HepG2 (cell line): ENCODE data around the gene DLX1. TPM values are rescaled to one million over a fixed set of nuclear protein-coding genes. Genes with fewer than 3 reads are reported as not detected.

Source experiments
- ATAC-seq: fragments of 200-7000 bp; cut with Tn5 transposase; 3 replicates; pipeline ENCODE4 v1.9.1; 2020; ENCODE audit warnings: mild to moderate bottlenecking, moderate library complexity
- BruUV-seq: library from RNA; stranded (reverse); fragments of 400-500 nt; replicated peaks from 2 replicates; lab custom pipeline; 2021; lab: Mats Ljungman, UMichigan
- CTCF ChIA-PET: fragments of 300-600 bp; formaldehyde crosslinking; extraction: SDS; loops from one replicate; lab custom pipeline; 2021; ENCODE audit warnings: low total read pairs, inconsistent platforms, low intra/inter-chr PET ratio; lab: Yijun Ruan, JAX
- POLR2A ChIA-PET: fragments of 350-600 bp; sonication (Branson Sonifier 250); formaldehyde crosslinking; loops from one replicate; lab custom pipeline; 2020; ENCODE audit warnings: antibody characterized with exemption, inconsistent platforms; lab: Yijun Ruan, JAX
- DNase-seq: peaks from one replicate; pipeline ENCODE4 v3.0.0-alpha.2; 2015; ENCODE audit warnings: low spot score
- FAIRE-seq: peaks from 3 replicates; lab custom pipeline; 2011; peaks lifted over from hg19 to GRCh38; lab: Jason Lieb, UNC
- H2AFZ ChIP-seq: one replicate; pipeline ENCODE4 v1.6.1; 2011; ENCODE audit warnings: low read length, inconsistent platforms
- H3K27ac ChIP-seq: fragments of 300-600 bp; 3 replicates; pipeline ENCODE4 v1.8.0; 2011; ENCODE audit warnings: mixed run types, mild to moderate bottlenecking, mixed read lengths, low read length, inconsistent platforms; ENCODE audit not compliant: insufficient read depth; ENCODE audit errors: extremely low read length
- H3K27me3 ChIP-seq, 2 experiments: fragments of 200-600 bp in 1 of 2; 2 replicates in 1 of 2; 3 replicates in 1 of 2; pipeline versions ENCODE4 v1.6.0 to v1.8.0; 2011; ENCODE audit warnings: low read length in 2 of 2, mild to moderate bottlenecking in 2 of 2, moderate library complexity in 2 of 2, inconsistent platforms in 1 of 2; ENCODE audit not compliant: insufficient read depth in 2 of 2, control insufficient read depth in 1 of 2
- H3K36me3 ChIP-seq, 2 experiments: fragments of 200-600 bp in 1 of 2; replicated peaks in 1 of 2; 2 replicates in 1 of 2; 3 replicates in 1 of 2; pipeline versions ENCODE4 v1.5.1 to v1.8.0; 2011; ENCODE audit warnings: low read length in 2 of 2, inconsistent platforms in 1 of 2; ENCODE audit not compliant: insufficient read depth in 2 of 2, control insufficient read depth in 1 of 2
- H3K4me1 ChIP-seq: 2 replicates; pipeline ENCODE4 v1.5.1; 2012; ENCODE audit warnings: low read length, inconsistent platforms; ENCODE audit not compliant: insufficient read depth
- H3K4me2 ChIP-seq: 2 replicates; pipeline ENCODE4 v1.6.0; 2011; ENCODE audit warnings: low read depth, low read length, inconsistent platforms
- H3K4me3 ChIP-seq, 3 experiments: fragments of 200-600 bp in 1 of 3; sonication (generic), shearing (Covaris generic) in 1 of 3; replicated peaks in 1 of 3; 2 replicates each; pipeline ENCODE4 v1.5.1; 2011 to 2016; ENCODE audit warnings: low read length in 3 of 3, inconsistent platforms in 2 of 3, low read depth in 2 of 3, mild to moderate bottlenecking in 2 of 3, control low read depth in 1 of 3, mixed read lengths in 1 of 3; ENCODE audit not compliant: insufficient read depth in 1 of 3
- H3K79me2 ChIP-seq: one replicate; pipeline ENCODE4 v1.6.1; 2011; ENCODE audit warnings: low read length, inconsistent platforms; ENCODE audit not compliant: insufficient read depth
- H3K9ac ChIP-seq: 2 replicates; pipeline ENCODE4 v1.6.0; 2011; ENCODE audit warnings: mild to moderate bottlenecking, low read depth, low read length, inconsistent platforms; ENCODE audit not compliant: insufficient read depth
- H3K9me3 ChIP-seq: 2 replicates; pipeline ENCODE4 v1.5.1; 2012; ENCODE audit warnings: mild to moderate bottlenecking, low read length
- H4K20me1 ChIP-seq: 2 replicates; pipeline ENCODE4 v1.6.0; 2011; ENCODE audit warnings: inconsistent platforms, mild to moderate bottlenecking, low read length, moderate library complexity; ENCODE audit not compliant: insufficient read depth
- CBX2 ChIP-seq, 2 experiments: fragments of 200-600 bp in 1 of 2; sonication (generic); formaldehyde crosslinking in 1 of 2; IDR thresholded peaks; 2 replicates each; pipeline versions ENCODE4 v1.7.0 to v1.8.1; 2018 to 2022; ENCODE audit warnings: low read depth in 2 of 2, low read length in 1 of 2, mild to moderate bottlenecking in 1 of 2, missing genetic modification reagents in 1 of 2
- GABPA ChIP-seq, 2 experiments: IDR thresholded peaks; 2 replicates each; pipeline ENCODE4 v1.6.1; 2011 to 2016; ENCODE audit warnings: low read depth in 2 of 2, low read length in 1 of 2, missing biosample characterization in 1 of 2, missing genetic modification characterization in 1 of 2
- IRX3 ChIP-seq: sonication (generic); formaldehyde crosslinking; IDR thresholded peaks from 2 replicates; pipeline ENCODE4 v1.8.1; 2023; ENCODE audit warnings: mild to moderate bottlenecking, low read depth, missing genetic modification reagents, borderline replicate concordance
- SOX13 ChIP-seq, 3 experiments: fragments of 450-650 bp in 1 of 3; sonication (generic) in 1 of 3; formaldehyde crosslinking in 1 of 3; IDR thresholded peaks in 2 of 3; conservative IDR thresholded peaks in 1 of 3; 2 replicates each; pipeline versions ENCODE4 v1.5.0 to v1.6.1; 2016 to 2020; ENCODE audit warnings: antibody characterized with exemption in 1 of 3, mild to moderate bottlenecking in 1 of 3, missing compliant biosample characterization in 1 of 3, missing genetic modification reagents in 1 of 3, moderate library complexity in 1 of 3
- XBP1 ChIP-seq: sonication (generic); formaldehyde crosslinking; IDR thresholded peaks from 2 replicates; pipeline ENCODE4 v1.5.0; 2020; ENCODE audit warnings: missing genetic modification reagents
- XRCC5 ChIP-seq: fragments of 200-400 bp; formaldehyde crosslinking; optimal IDR thresholded peaks from 2 replicates; pipeline ENCODE3; 2017; ENCODE audit warnings: mild to moderate bottlenecking, low read length
- ZMYM3 ChIP-seq: sonication (generic); formaldehyde crosslinking; IDR thresholded peaks from 2 replicates; pipeline ENCODE4 v1.5.1; 2020; ENCODE audit warnings: mild to moderate bottlenecking, missing genetic modification reagents
- ZMYM4 ChIP-seq: sonication (generic); formaldehyde crosslinking; IDR thresholded peaks from 2 replicates; pipeline ENCODE4 v1.8.1; 2023; ENCODE audit warnings: mild to moderate bottlenecking, missing genetic modification reagents
- ZNF512B ChIP-seq: sonication (generic); formaldehyde crosslinking; IDR thresholded peaks from 2 replicates; pipeline ENCODE4 v1.5.1; 2020; ENCODE audit warnings: missing genetic modification reagents, mild to moderate bottlenecking, borderline replicate concordance
- WGBS: methylation state at CpG from one replicate; pipeline ENCODE4 v1.1.6; 2017; ENCODE audit warnings: low lambda C conversion rate; 5-methylcytosine and 5-hydroxymethylcytosine counted together
- in situ Hi-C: cut with HindIII; loops from 2 replicates; pipeline ENCODE4 v1.10.0; 2017; ENCODE audit warnings: low pct_unique_long_range_greater_than_20kb; ENCODE audit not compliant: extremely low pct_ligation_motif_present
- intact Hi-C: fragments of 100-400 bp; cut with micrococcal nuclease; formaldehyde crosslinking; loops from one replicate; pipeline ENCODE4 v1.10.0; 2022; ENCODE audit not compliant: unreplicated experiment
- polyA plus RNA-seq, 8 experiments: library from polyadenylated mRNA; depleted of rRNA in 3 of 8; stranded (reverse) in 7 of 8; unstranded in 1 of 8; fragments of >200 nt; fragmentation: Illumina TruSeq in 4 of 8; extraction: Trizol in 4 of 8; gene quantifications; 2 replicates each; pipeline versions ENCODE4 v1.2.1 to v1.2.3, GENCODE V29; 2011 to 2016; ENCODE audit warnings: low read depth in 4 of 8, missing spikeins in 1 of 8, mixed read lengths in 1 of 8; ENCODE audit not compliant: insufficient read depth in 1 of 8
- total RNA-seq, 5 experiments: library from RNA; depleted of rRNA; stranded (reverse); fragments of >200 nt; fragmentation: Illumina TruSeq; extraction: Trizol; gene quantifications; 2 replicates each; pipeline ENCODE4 v1.2.3, GENCODE V29; 2016; ENCODE audit warnings: low read depth in 1 of 5

DLX1 gene
- total and polyA plus RNA-seq, 2 of the 13 experiments (the other 11 are each of a cell fraction or from before 2014, with no cell fraction given): 0.18 to 0.86 TPM

- peak; percentile 49; the same call in 1 of the 2 replicates for TF ChIP-seq ZNF512B (CRISPR knock-in tag)
- TF ChIP-seq IRX3 (CRISPR knock-in tag): no peak
- no peak for TF ChIP-seq ZMYM4 (CRISPR knock-in tag)
- no peak for TF ChIP-seq XRCC5
- TF ChIP-seq XBP1 (CRISPR knock-in tag): no peak
Measured at GRCh38 chr2:172088245-172089004, 3.1 kb downstream of the DLX1 start (continued).

GRCh38 chr2:172089005-172089504, 3.7 kb downstream of the DLX1 start:
- peaks cover 9% of the 10 kb centered on the region; the same call in 1 of the 2 replicates for H4K20me1 ChIP-seq
- in situ Hi-C loops: no loop called here
- no TSS peak for BruUV-seq

More at GRCh38 chr2:172089005-172089504, 3.7 kb downstream of the DLX1 start:
- no peak for DNase-seq
- Histone ChIP-seq H3K27ac (no peak overlapping the region), H3K4me3 (no peak overlapping the region), H3K27me3 (peaks cover 16 to 94% of the 10 kb centered on the region in 2 experiments; a peak in 4 of 5 replicates), H3K79me2 (no peaks in the 10 kb centered on the region), H3K9me3 (no peaks in the 10 kb centered on the region), H3K4me2 (no peak overlapping the region), H3K36me3 (no peaks in the 10 kb centered on the region), H3K9ac (no peak overlapping the region), H3K4me1 (peaks cover 51% of the 10 kb centered on the region), H2AFZ (no peak overlapping the region)
- CTCF ChIA-PET: no interaction called here
- no peak for TF ChIP-seq GABPA (IDR thresholded peaks at IDR 0.05; ENCODE audit: low read depth, low read length)
- no peak for TF ChIP-seq GABPA (CRISPR knock-in tag; IDR thresholded peaks at IDR 0.05; ENCODE audit: low read depth)
- 0 out of 2 replicates have a peak, but pooled peaks have one; percentile 3 for TF ChIP-seq SOX13 (IDR thresholded peaks at IDR 0.05)
- no peak for TF ChIP-seq SOX13 (CRISPR knock-in tag; conservative IDR thresholded peaks at IDR 0.05 in 1 of 2, IDR thresholded peaks at IDR 0.05 in 1 of 2)
- TF ChIP-seq CBX2 (IDR thresholded peaks at IDR 0.05; ENCODE audit: low read depth, low read length): peak; percentile 98
- TF ChIP-seq CBX2 (CRISPR knock-in tag; IDR thresholded peaks at IDR 0.05; ENCODE audit: low read depth): no peak
- TF ChIP-seq ZMYM3 (CRISPR knock-in tag): no peak
- intact Hi-C loops: loop anchor here (5.0 kb wide), 1 partner anchor 37 kb away; no protein-coding TSS in a partner anchor
- POLR2A ChIA-PET: interaction anchor here (0.9 to 1.4 kb wide), 2 partner anchors 10 to 14 kb away, joined by 4 read pairs; partner anchors contain the start of gene DLX2
- no peak for ATAC-seq
- 40% methylated on average over 10 of the region's 10 CpGs for WGBS
- FAIRE-seq: peak; percentile 32
